K562 (cell line): ENCODE results near the gene GLIS1. TPM values are rescaled to one million over a fixed set of nuclear protein-coding genes. Genes with fewer than 3 reads are reported as not detected.

Experiments used
- ATAC-seq: fragments of 200-7000 bp; cut with Tn5 transposase; 3 replicates; pipeline ENCODE4 v1.9.1; 2020; ENCODE audit warnings: moderate library complexity
- BruUV-seq: library from RNA; stranded (reverse); fragments of 400-500 nt; replicated peaks from 2 replicates; lab custom pipeline; 2021; lab: Mats Ljungman, UMichigan
- CTCF ChIA-PET: fragments of 300-600 bp; formaldehyde crosslinking; extraction: SDS; loops from one replicate; lab custom pipeline; 2021; ENCODE audit warnings: low intra/inter-chr PET ratio; lab: Yijun Ruan, JAX
- POLR2A ChIA-PET: fragments of 300-600, 350-650 bp; sonication (Branson Sonifier 250); formaldehyde crosslinking; extraction: SDS; loops from one replicate; lab custom pipeline; 2021; ENCODE audit warnings: antibody characterized with exemption, inconsistent platforms; lab: Yijun Ruan, JAX
- DNase-seq, 4 experiments: peaks; one replicate each; pipeline versions ENCODE4 v3.0.0 to v3.0.0-alpha.2; 2011 to 2018; ENCODE audit warnings: low spot score in 3 of 4, mixed read lengths in 3 of 4; ENCODE audit errors: extremely low read depth in 1 of 4
- FAIRE-seq: peaks from 2 replicates; lab custom pipeline; 2011; peaks lifted over from hg19 to GRCh38; lab: Jason Lieb, UNC
- H2AFZ ChIP-seq: 2 replicates; pipeline ENCODE4 v1.6.0; 2011; ENCODE audit warnings: low read depth, low read length, control low read depth, inconsistent platforms
- H3K27ac ChIP-seq: fragments of 200-600 bp; 3 replicates; pipeline ENCODE4 v1.8.0; 2011; ENCODE audit warnings: low read depth, mild to moderate bottlenecking, control low read depth, inconsistent platforms, low read length, moderate library complexity, mixed read lengths; ENCODE audit errors: extremely low read depth
- H3K27me3 ChIP-seq, 2 experiments: fragments of 300-600 bp in 1 of 2; 2 replicates in 1 of 2; 3 replicates in 1 of 2; pipeline versions ENCODE4 v1.6.0 to v1.8.0; 2011; ENCODE audit warnings: inconsistent platforms in 2 of 2, low read length in 2 of 2, mild to moderate bottlenecking in 1 of 2, mixed read lengths in 1 of 2, moderate library complexity in 1 of 2; ENCODE audit not compliant: control insufficient read depth in 2 of 2, insufficient read depth in 2 of 2
- H3K36me3 ChIP-seq: fragments of 300-600 bp; 3 replicates; pipeline ENCODE4 v1.8.0; 2011; ENCODE audit warnings: mild to moderate bottlenecking, low read length, inconsistent platforms; ENCODE audit not compliant: control insufficient read depth, insufficient read depth
- H3K4me1 ChIP-seq, 2 experiments: fragments of 200-600 bp in 1 of 2; replicated peaks in 1 of 2; 2 replicates in 1 of 2; 3 replicates in 1 of 2; pipeline versions ENCODE4 v1.5.1 to v1.8.0; 2011; ENCODE audit warnings: inconsistent platforms in 2 of 2, low read length in 2 of 2, mild to moderate bottlenecking in 1 of 2, mixed read lengths in 1 of 2, moderate library complexity in 1 of 2; ENCODE audit not compliant: control insufficient read depth in 2 of 2, insufficient read depth in 2 of 2
- H3K4me2 ChIP-seq: 2 replicates; pipeline ENCODE4 v1.6.1; 2011; ENCODE audit warnings: low read length, control low read depth, inconsistent platforms, mixed read lengths; ENCODE audit not compliant: insufficient read depth
- H3K4me3 ChIP-seq: fragments of 200-600 bp; sonication (generic), shearing (Covaris generic); 2 replicates; pipeline ENCODE4 v1.5.1; 2016; ENCODE audit warnings: control low read depth, inconsistent platforms
- H3K79me2 ChIP-seq: fragments of 200-600 bp; 3 replicates; pipeline ENCODE4 v1.8.0; 2011; ENCODE audit warnings: low read length, inconsistent platforms; ENCODE audit not compliant: control insufficient read depth, insufficient read depth
- H3K9ac ChIP-seq, 2 experiments: 2 replicates each; pipeline versions ENCODE4 v1.6.0 to v1.6.1; 2011; ENCODE audit warnings: low read depth in 2 of 2, low read length in 2 of 2, control low read depth in 1 of 2, inconsistent platforms in 1 of 2, mild to moderate bottlenecking in 1 of 2, mixed read lengths in 1 of 2; ENCODE audit not compliant: insufficient read depth in 1 of 2
- H3K9me1 ChIP-seq: one replicate; pipeline ENCODE4 v1.6.0; 2011; ENCODE audit warnings: inconsistent platforms, mild to moderate bottlenecking, low read length, moderate library complexity; ENCODE audit not compliant: control insufficient read depth, insufficient read depth
- H3K9me3 ChIP-seq: replicated peaks from 2 replicates; pipeline ENCODE4 v1.5.1; 2011; ENCODE audit warnings: low read depth, low read length, inconsistent platforms; ENCODE audit not compliant: control insufficient read depth, insufficient read depth
- H4K20me1 ChIP-seq: replicated peaks from 2 replicates; pipeline ENCODE4 v1.6.1; 2011; ENCODE audit warnings: low read length, inconsistent platforms, mixed read lengths; ENCODE audit not compliant: control insufficient read depth, insufficient read depth
- COPS2 ChIP-seq: fragments of 450-650 bp; conservative IDR thresholded peaks from 2 replicates; pipeline ENCODE4 v1.6.1; 2016; ENCODE audit warnings: mild to moderate bottlenecking, moderate library complexity
- MAZ ChIP-seq, 2 experiments: fragments of 450-650 bp in 1 of 2; sonication (generic) in 1 of 2; formaldehyde crosslinking; IDR thresholded peaks in 1 of 2; conservative IDR thresholded peaks in 1 of 2; 2 replicates each; pipeline versions ENCODE4 v1.4.0 to v1.5.0; 2020; ENCODE audit warnings: mild to moderate bottlenecking in 1 of 2, missing genetic modification reagents in 1 of 2
- SNIP1 ChIP-seq: fragments of 450-650 bp; IDR thresholded peaks from 2 replicates; pipeline ENCODE4 v1.7.1; 2017; ENCODE audit warnings: low read depth, mild to moderate bottlenecking
- WGBS: fragments of 100-300 bp; shearing (Covaris generic); methylation state at CpG from one replicate; pipeline ENCODE4 v1.1.6; 2016; ENCODE audit warnings: low coverage, mixed read lengths; ENCODE audit not compliant: insufficient coverage; ENCODE audit errors: missing lambda C conversion rate; 5-methylcytosine and 5-hydroxymethylcytosine counted together
- in situ Hi-C: fragments of 300-500 bp; cut with MboI; formaldehyde crosslinking; loops from 4 replicates; pipeline ENCODE4 v1.15.0; 2018; ENCODE audit warnings: inconsistent platforms, mixed read lengths
- intact Hi-C: fragments of 100-400 bp; cut with micrococcal nuclease; formaldehyde crosslinking; loops from 2 replicates; pipeline ENCODE4 v1.14.2; 2022
- polyA plus RNA-seq, 8 experiments: library from polyadenylated mRNA; depleted of rRNA in 4 of 8; stranded (reverse) in 5 of 8; unstranded in 3 of 8; fragments of >200 nt; fragmentation: Nextera tagmentation in 2 of 8; fragmentation: Illumina TruSeq in 1 of 8; extraction: Ambion mirVana in 2 of 8; extraction: Trizol in 1 of 8; gene quantifications; 2 replicates each; pipeline versions ENCODE4 v1.2.1 to v1.2.3, GENCODE V29; 2011 to 2014; ENCODE audit warnings: inconsistent platforms in 1 of 8, missing spikeins in 1 of 8
- total RNA-seq, 7 experiments: library from RNA; depleted of rRNA in 6 of 7; stranded (reverse); fragments of >200 nt in 6 of 7; fragmentation: Illumina TruSeq in 2 of 7; extraction: Trizol in 2 of 7; gene quantifications; 2 replicates each; pipeline versions ENCODE4 v1.2.1 to v1.2.3, GENCODE V29; 2011 to 2021; ENCODE audit warnings: low replicate concordance in 1 of 7
- TF ChIP-seq, protein P1 (sequence below), 2 experiments: fragments of 200-800 bp in 1 of 2; sonication (Bioruptor generic) in 1 of 2; sonication (generic) in 1 of 2; formaldehyde crosslinking in 1 of 2; IDR thresholded peaks in 1 of 2; conservative IDR thresholded peaks in 1 of 2; 2 replicates each; pipeline versions ENCODE4 v1.5.0 to v1.6.1; 2016 to 2020; ENCODE audit warnings: missing compliant biosample characterization in 1 of 2, missing genetic modification characterization in 1 of 2, missing genetic modification reagents in 1 of 2
- TF ChIP-seq, protein P2 (sequence below): fragments of 450-650 bp; IDR thresholded peaks from one replicate; pipeline ENCODE4 v1.6.1; 2018; ENCODE audit warnings: mild to moderate bottlenecking, moderate library complexity; ENCODE audit not compliant: partially characterized antibody

GLIS1 gene
- total and polyA plus RNA-seq, 9 of the 15 experiments (the other 6 are each of a cell fraction or from before 2014, with no cell fraction given): not detected

DNA sequence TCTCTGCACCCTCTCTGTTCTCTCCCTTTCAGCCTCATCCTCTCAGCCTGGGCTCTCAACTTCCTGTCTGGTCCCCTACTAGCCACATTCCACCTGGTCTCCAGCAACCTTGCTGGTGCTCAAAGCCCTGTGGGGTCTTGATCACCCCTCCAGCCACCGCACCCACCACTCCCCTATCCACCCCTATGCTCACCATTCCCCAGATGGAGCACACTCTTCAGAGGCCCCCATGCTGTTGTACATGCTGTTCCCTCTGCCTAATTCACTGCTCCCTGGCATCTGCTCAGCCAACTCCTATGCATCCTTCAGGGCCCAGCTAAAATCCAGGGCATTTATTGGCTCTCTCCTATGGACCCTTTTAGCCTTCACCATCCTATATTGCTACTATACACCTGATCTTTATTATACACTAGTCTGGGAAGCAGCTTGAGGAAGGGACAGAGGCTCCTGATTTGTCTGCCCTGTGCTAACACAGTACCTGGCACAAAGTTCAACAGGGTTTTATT, 81.0 kb downstream of the GLIS1 start:
- H3K4me2 ChIP-seq: no peak overlapping the region
- H3K9me3 ChIP-seq: no peaks in the 10 kb centered on the region
- 0% methylated on average over 1 of the region's 1 CpG for WGBS
- no peaks in the 10 kb centered on the region for H3K9me1 ChIP-seq
- TF ChIP-seq, protein P1, sequence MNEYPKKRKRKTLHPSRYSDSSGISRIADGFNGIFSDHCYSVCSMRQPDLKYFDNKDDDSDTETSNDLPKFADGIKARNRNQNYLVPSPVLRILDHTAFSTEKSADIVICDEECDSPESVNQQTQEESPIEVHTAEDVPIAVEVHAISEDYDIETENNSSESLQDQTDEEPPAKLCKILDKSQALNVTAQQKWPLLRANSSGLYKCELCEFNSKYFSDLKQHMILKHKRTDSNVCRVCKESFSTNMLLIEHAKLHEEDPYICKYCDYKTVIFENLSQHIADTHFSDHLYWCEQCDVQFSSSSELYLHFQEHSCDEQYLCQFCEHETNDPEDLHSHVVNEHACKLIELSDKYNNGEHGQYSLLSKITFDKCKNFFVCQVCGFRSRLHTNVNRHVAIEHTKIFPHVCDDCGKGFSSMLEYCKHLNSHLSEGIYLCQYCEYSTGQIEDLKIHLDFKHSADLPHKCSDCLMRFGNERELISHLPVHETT (CRISPR knock-in tag; conservative IDR thresholded peaks at IDR 0.05 in 1 of 2, IDR thresholded peaks at IDR 0.05 in 1 of 2): no peak
- TF ChIP-seq MAZ (CRISPR knock-in tag; conservative IDR thresholded peaks at IDR 0.05 in 1 of 2, IDR thresholded peaks at IDR 0.05 in 1 of 2) (no peak), COPS2 (no peak), SNIP1 (no peak)
- TF ChIP-seq, protein P2, sequence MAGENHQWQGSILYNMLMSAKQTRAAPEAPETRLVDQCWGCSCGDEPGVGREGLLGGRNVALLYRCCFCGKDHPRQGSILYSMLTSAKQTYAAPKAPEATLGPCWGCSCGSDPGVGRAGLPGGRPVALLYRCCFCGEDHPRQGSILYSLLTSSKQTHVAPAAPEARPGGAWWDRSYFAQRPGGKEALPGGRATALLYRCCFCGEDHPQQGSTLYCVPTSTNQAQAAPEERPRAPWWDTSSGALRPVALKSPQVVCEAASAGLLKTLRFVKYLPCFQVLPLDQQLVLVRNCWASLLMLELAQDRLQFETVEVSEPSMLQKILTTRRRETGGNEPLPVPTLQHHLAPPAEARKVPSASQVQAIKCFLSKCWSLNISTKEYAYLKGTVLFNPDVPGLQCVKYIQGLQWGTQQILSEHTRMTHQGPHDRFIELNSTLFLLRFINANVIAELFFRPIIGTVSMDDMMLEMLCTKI: no peak
- TF ChIP-seq, all 486 proteins: peak for 0
- FAIRE-seq (no peak), DNase-seq (no peak), ATAC-seq (no peak)
- peaks cover 25 to 61% of the 10 kb centered on the region in 2 experiments for H3K27me3 ChIP-seq
- H3K9ac ChIP-seq: no peak overlapping the region
- in situ Hi-C loops: no loop called here
- no peaks in the 10 kb centered on the region for H3K79me2 ChIP-seq
- BruUV-seq: no TSS peak
- H4K20me1 ChIP-seq: peaks cover 5% of the 10 kb centered on the region; the same call in 1 of the 2 replicates
- no peak overlapping the region for H3K27ac ChIP-seq
- H3K4me1 ChIP-seq: peaks cover 2 to 6% of the 10 kb centered on the region in 2 experiments; a peak in 3 of 5 replicates
- ChIA-PET CTCF (no interaction called here), POLR2A (interaction anchor here (0.6 kb wide), 1 partner anchor 103 kb away, joined by 3 read pairs; no protein-coding TSS in a partner anchor)
- H3K4me3 ChIP-seq: no peak overlapping the region
- intact Hi-C loops: no loop called here
- no peaks in the 10 kb centered on the region for H3K36me3 ChIP-seq
- no peak overlapping the region for H2AFZ ChIP-seq
